ENCODE measurements around the gene OPRL1.

- TF ChIP-seq CTCF (IDR thresholded peaks at IDR 0.05; ENCODE audit: insufficient read depth, low read length, poor library complexity, severe bottlenecking) (no peak), EZH2phosphoT487 (conservative IDR thresholded peaks at IDR 0.05; ENCODE audit: low read length) (no peak)
These were observed 24.4 kb upstream of the OPRL1 start for GRCh38 chr20:64055396-64055892.
